ENCODE measurements around the gene MPDU1. TPM values are rescaled to one million over a fixed set of nuclear protein-coding genes. Genes with fewer than 3 reads are reported as not detected.

Gene MPDU1
- total and polyA plus RNA-seq, 4 donors: 42.3 to 99.5 (median 84.8) TPM

GRCh38 chr17:7636163-7636562 is 52.5 kb downstream of the MPDU1 start:
- Histone ChIP-seq H3K9me3 (ENCODE audit: control insufficient read depth in 4 of 4, insufficient read depth in 3 of 4, low read length in 3 of 4) (no peaks in the 10 kb centered on the region), H3K4me1 (ENCODE audit: control insufficient read depth in 5 of 5, insufficient read depth in 5 of 5, low read length in 5 of 5) (peaks cover 0 to 7% (median 0%) of the 10 kb centered on the region in 5 donors), H3K36me3 (ENCODE audit: control insufficient read depth in 4 of 4, insufficient read depth in 4 of 4, low read length in 4 of 4) (no peaks in the 10 kb centered on the region), H3K27me3 (ENCODE audit: control insufficient read depth in 3 of 3, insufficient read depth in 3 of 3, low read length in 2 of 3) (no peaks in the 10 kb centered on the region), H3K4me3 (no peak overlapping the region), H3K9ac (ENCODE audit: insufficient read depth in 1 of 2, low read length in 2 of 2) (no peak overlapping the region), H3K27ac (ENCODE audit: low read depth in 1 of 2, low read length in 1 of 2) (no peak overlapping the region)
- ATAC-seq (ENCODE audit: insufficient read depth, low FRiP score) (no peak), DNase-seq (no peak)
- WGBS, 2 donors: 67 to 82% methylated on average over 5 of the region's 5 CpGs
- no peak for TF ChIP-seq CTCF (IDR thresholded peaks at IDR 0.05; ENCODE audit: control extremely low read depth, extremely low read depth)

Small RNA genes within 50 kb of the gene (small RNA-seq; reads per million reads assigned to genes)
- gene CD68 (ENCODE audit: low replicate concordance) (not detected), gene RF00019 (ENCODE audit: low replicate concordance) (not detected), gene SNORA48 (ENCODE audit: low replicate concordance) (not detected), gene SNORD10 (ENCODE audit: low replicate concordance) (not detected)

Other genes starting within 250 kb of the MPDU1 start
- gene ACAP1, start 247.3 kb upstream of the MPDU1 start, total RNA-seq: 10 to 100 TPM in 1 of 2 donors, 1 to 10 TPM in 1; 9.2 to 27.0 TPM
- 10 to 100 TPM; 17.2 to 39.4 TPM for gene ACAP1, start 247.3 kb upstream of the MPDU1 start, polyA plus RNA-seq
- gene KCTD11, start 231.7 kb upstream of the MPDU1 start, total RNA-seq: 10 to 100 TPM in 1 of 2 donors, 1 to 10 TPM in 1; 5.9 to 14.9 TPM
- gene KCTD11, start 231.7 kb upstream of the MPDU1 start, polyA plus RNA-seq: 10 to 100 TPM; 11.1 to 14.1 TPM
- not detected for gene TMEM95, start 228.7 kb upstream of the MPDU1 start, total RNA-seq
- gene TMEM95, start 228.7 kb upstream of the MPDU1 start, polyA plus RNA-seq: not detected
- 1 to 10 TPM; 5.4 to 8.2 TPM for gene TNK1, start 202.8 kb upstream of the MPDU1 start, total RNA-seq
- gene TNK1, start 202.8 kb upstream of the MPDU1 start, polyA plus RNA-seq: 1 to 10 TPM; 3.7 to 6.0 TPM
- gene PLSCR3, start 189.3 kb upstream of the MPDU1 start, total RNA-seq: 10 to 100 TPM; 32.4 to 43.0 TPM
- 10 to 100 TPM; 19.2 to 36.0 TPM for gene PLSCR3, start 189.3 kb upstream of the MPDU1 start, polyA plus RNA-seq
- gene TMEM256, start 179.8 kb upstream of the MPDU1 start, total RNA-seq: 10 to 100 TPM; 70.2 to 78.7 TPM
- 100 to 1,000 TPM in 1 of 2 donors, 10 to 100 TPM in 1; 71.6 to 247 TPM for gene TMEM256, start 179.8 kb upstream of the MPDU1 start, polyA plus RNA-seq
- 10 to 100 TPM; 11.2 to 15.2 TPM for gene NLGN2, start 176.0 kb upstream of the MPDU1 start, total RNA-seq
- 1 to 10 TPM; 5.0 to 5.1 TPM for gene NLGN2, start 176.0 kb upstream of the MPDU1 start, polyA plus RNA-seq
- not detected for gene SPEM1, start 163.5 kb upstream of the MPDU1 start, total RNA-seq
- not detected for gene SPEM1, start 163.5 kb upstream of the MPDU1 start, polyA plus RNA-seq
- not detected for gene SPEM2, start 158.2 kb upstream of the MPDU1 start, total RNA-seq
- gene SPEM2, start 158.2 kb upstream of the MPDU1 start, polyA plus RNA-seq: not detected
- not detected for gene SPEM3, start 155.0 kb upstream of the MPDU1 start, total RNA-seq
- not detected for gene SPEM3, start 155.0 kb upstream of the MPDU1 start, polyA plus RNA-seq
- 1 to 10 TPM; 4.8 to 9.0 TPM for gene TMEM102, start 148.4 kb upstream of the MPDU1 start, total RNA-seq
- 1 to 10 TPM; 5.5 to 8.4 TPM for gene TMEM102, start 148.4 kb upstream of the MPDU1 start, polyA plus RNA-seq
- 1 to 10 TPM in 1 of 2 donors, under 1 TPM in 1; 0.52 to 3.5 TPM for gene FGF11, start 144.3 kb upstream of the MPDU1 start, total RNA-seq
- gene FGF11, start 144.3 kb upstream of the MPDU1 start, polyA plus RNA-seq: under 1 TPM; 0.47 to 0.79 TPM
- gene CHRNB1, start 138.8 kb upstream of the MPDU1 start, total RNA-seq: 10 to 100 TPM; 10.5 to 10.7 TPM
- 10 to 100 TPM in 1 of 2 donors, 1 to 10 TPM in 1; 7.0 to 11.9 TPM for gene CHRNB1, start 138.8 kb upstream of the MPDU1 start, polyA plus RNA-seq
- 10 to 100 TPM; 40.4 to 56.4 TPM for gene ZBTB4, start 104.2 kb upstream of the MPDU1 start, total RNA-seq
- 10 to 100 TPM; 20.1 to 26.5 TPM for gene ZBTB4, start 104.2 kb upstream of the MPDU1 start, polyA plus RNA-seq
- not detected for gene SLC35G6, start 102.4 kb upstream of the MPDU1 start, total RNA-seq
- not detected for gene SLC35G6, start 102.4 kb upstream of the MPDU1 start, polyA plus RNA-seq
- 100 to 1,000 TPM; 113 to 129 TPM for gene POLR2A, start 99.5 kb upstream of the MPDU1 start, total RNA-seq
- gene POLR2A, start 99.5 kb upstream of the MPDU1 start, polyA plus RNA-seq: 10 to 100 TPM; 37.8 to 40.9 TPM
- 10 to 100 TPM; 15.1 to 46.5 TPM for gene TNFSF12, start 34.8 kb upstream of the MPDU1 start, total RNA-seq
- gene TNFSF12, start 34.8 kb upstream of the MPDU1 start, polyA plus RNA-seq: 10 to 100 TPM; 35.4 to 72.2 TPM
- gene TNFSF13, start 25.1 kb upstream of the MPDU1 start, total RNA-seq: 100 to 1,000 TPM in 1 of 2 donors, 10 to 100 TPM in 1; 48.7 to 140 TPM
- gene TNFSF13, start 25.1 kb upstream of the MPDU1 start, polyA plus RNA-seq: 100 to 1,000 TPM in 1 of 2 donors, 10 to 100 TPM in 1; 86.0 to 101 TPM
- 10 to 100 TPM; 34.0 to 48.3 TPM for gene SENP3, start 21.9 kb upstream of the MPDU1 start, total RNA-seq
- 10 to 100 TPM; 48.9 to 54.4 TPM for gene SENP3, start 21.9 kb upstream of the MPDU1 start, polyA plus RNA-seq
- 100 to 1,000 TPM in 1 of 2 donors, 10 to 100 TPM in 1; 33.3 to 358 TPM for gene CD68, start 4.2 kb upstream of the MPDU1 start, total RNA-seq
- gene CD68, start 4.2 kb upstream of the MPDU1 start, polyA plus RNA-seq: 100 to 1,000 TPM; 431 to 595 TPM
- gene SOX15, start 6.2 kb downstream of the MPDU1 start, total RNA-seq: under 1 TPM in 1 of 2 donors, not detected in 1; 0.86 TPM
- 1 to 10 TPM in 1 of 2 donors, under 1 TPM in 1; 0.68 to 1.1 TPM for gene SOX15, start 6.2 kb downstream of the MPDU1 start, polyA plus RNA-seq
- gene FXR2, start 31.0 kb downstream of the MPDU1 start, total RNA-seq: 10 to 100 TPM; 29.0 to 29.5 TPM
- 10 to 100 TPM; 30.6 to 31.1 TPM for gene FXR2, start 31.0 kb downstream of the MPDU1 start, polyA plus RNA-seq
- 10 to 100 TPM; 50.7 to 86.4 TPM for gene SAT2, start 44.0 kb downstream of the MPDU1 start, total RNA-seq
- gene SAT2, start 44.0 kb downstream of the MPDU1 start, polyA plus RNA-seq: 100 to 1,000 TPM in 1 of 2 donors, 10 to 100 TPM in 1; 92.7 to 168 TPM
- under 1 TPM; 0.28 to 0.63 TPM for gene SHBG, start 46.3 kb downstream of the MPDU1 start, total RNA-seq
- under 1 TPM; 0.16 to 0.57 TPM for gene SHBG, start 46.3 kb downstream of the MPDU1 start, polyA plus RNA-seq
- gene ATP1B2, start 67.1 kb downstream of the MPDU1 start, total RNA-seq: 10 to 100 TPM in 1 of 2 donors, 1 to 10 TPM in 1; 1.1 to 16.0 TPM
- under 1 TPM; 0.31 to 0.61 TPM for gene ATP1B2, start 67.1 kb downstream of the MPDU1 start, polyA plus RNA-seq
- gene TP53, start 103.6 kb downstream of the MPDU1 start, total RNA-seq: 10 to 100 TPM; 29.4 to 57.0 TPM
- gene TP53, start 103.6 kb downstream of the MPDU1 start, polyA plus RNA-seq: 10 to 100 TPM; 22.3 to 25.6 TPM
- gene WRAP53, start 104.6 kb downstream of the MPDU1 start, total RNA-seq: 10 to 100 TPM; 10.5 to 17.3 TPM
- 10 to 100 TPM in 1 of 2 donors, 1 to 10 TPM in 1; 9.6 to 12.5 TPM for gene WRAP53, start 104.6 kb downstream of the MPDU1 start, polyA plus RNA-seq
- 1 to 10 TPM; 4.1 to 4.9 TPM for gene EFNB3, start 121.3 kb downstream of the MPDU1 start, total RNA-seq
- gene EFNB3, start 121.3 kb downstream of the MPDU1 start, polyA plus RNA-seq: under 1 TPM; 0.87 TPM
- gene DNAH2, start 133.9 kb downstream of the MPDU1 start, total RNA-seq: 10 to 100 TPM; 12.5 to 14.0 TPM
- gene DNAH2, start 133.9 kb downstream of the MPDU1 start, polyA plus RNA-seq: 1 to 10 TPM; 1.5 to 2.7 TPM

All from lung (tissue), 13 donors.